GM20000 (cell line): Measurements from ENCODE around the gene POLR2M.

Experiments
- DNase-seq: peaks from one replicate; pipeline ENCODE4 v3.0.0; 2012; ENCODE audit warnings: low spot score
- TF ChIP-seq, protein P1 (sequence below): IDR thresholded peaks from 2 replicates; pipeline ENCODE4 v1.5.1; 2012; ENCODE audit warnings: mild to moderate bottlenecking, control low read depth; ENCODE audit errors: extremely low read depth, missing control alignments

POLR2M gene

DNA sequence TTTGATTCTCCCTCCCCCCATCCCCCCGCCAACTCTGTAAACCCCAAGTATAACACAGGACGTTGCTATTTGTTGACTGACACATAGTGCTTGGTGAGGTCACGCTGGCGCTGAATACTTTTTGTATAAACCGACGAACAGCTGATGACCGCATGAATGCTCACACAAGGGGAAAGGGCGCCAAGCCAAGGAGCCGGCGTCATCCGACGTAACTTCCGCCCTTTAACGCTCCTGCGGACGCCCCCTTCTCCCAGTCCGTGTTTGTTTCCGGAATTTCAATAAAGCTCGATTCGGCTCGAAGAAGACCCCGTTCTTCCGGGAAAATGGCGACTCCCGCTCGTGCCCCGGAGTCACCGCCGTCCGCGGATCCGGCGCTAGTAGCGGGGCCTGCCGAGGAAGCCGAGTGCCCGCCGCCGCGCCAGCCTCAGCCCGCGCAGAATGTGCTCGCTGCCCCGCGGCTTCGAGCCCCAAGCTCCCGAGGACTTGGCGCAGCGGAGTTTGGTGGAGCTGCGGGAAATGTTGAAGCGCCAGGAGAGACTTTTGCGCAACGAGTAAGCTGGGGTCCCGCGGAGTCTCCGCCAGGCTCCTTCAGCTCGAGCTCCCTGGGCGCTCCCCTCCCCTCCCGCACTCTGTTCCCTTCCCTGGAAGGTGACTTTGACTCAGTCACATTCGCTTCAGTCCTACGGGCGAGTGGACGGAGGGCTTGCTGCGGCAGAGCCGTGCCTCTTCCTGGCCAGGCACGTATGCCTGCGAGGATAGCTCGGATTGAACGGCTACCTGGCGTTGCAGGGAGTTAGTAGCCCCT, at the start of gene POLR2M:
Gene POLR2M, plus strand, starts transcription at position 310 of the 805 bp plus-strand sequence. Its CDS starts 129 bp downstream, at position 439.
- DNase-seq: peak; percentile 87
- TF ChIP-seq, protein P1, sequence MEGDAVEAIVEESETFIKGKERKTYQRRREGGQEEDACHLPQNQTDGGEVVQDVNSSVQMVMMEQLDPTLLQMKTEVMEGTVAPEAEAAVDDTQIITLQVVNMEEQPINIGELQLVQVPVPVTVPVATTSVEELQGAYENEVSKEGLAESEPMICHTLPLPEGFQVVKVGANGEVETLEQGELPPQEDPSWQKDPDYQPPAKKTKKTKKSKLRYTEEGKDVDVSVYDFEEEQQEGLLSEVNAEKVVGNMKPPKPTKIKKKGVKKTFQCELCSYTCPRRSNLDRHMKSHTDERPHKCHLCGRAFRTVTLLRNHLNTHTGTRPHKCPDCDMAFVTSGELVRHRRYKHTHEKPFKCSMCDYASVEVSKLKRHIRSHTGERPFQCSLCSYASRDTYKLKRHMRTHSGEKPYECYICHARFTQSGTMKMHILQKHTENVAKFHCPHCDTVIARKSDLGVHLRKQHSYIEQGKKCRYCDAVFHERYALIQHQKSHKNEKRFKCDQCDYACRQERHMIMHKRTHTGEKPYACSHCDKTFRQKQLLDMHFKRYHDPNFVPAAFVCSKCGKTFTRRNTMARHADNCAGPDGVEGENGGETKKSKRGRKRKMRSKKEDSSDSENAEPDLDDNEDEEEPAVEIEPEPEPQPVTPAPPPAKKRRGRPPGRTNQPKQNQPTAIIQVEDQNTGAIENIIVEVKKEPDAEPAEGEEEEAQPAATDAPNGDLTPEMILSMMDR: no peak

DNA sequence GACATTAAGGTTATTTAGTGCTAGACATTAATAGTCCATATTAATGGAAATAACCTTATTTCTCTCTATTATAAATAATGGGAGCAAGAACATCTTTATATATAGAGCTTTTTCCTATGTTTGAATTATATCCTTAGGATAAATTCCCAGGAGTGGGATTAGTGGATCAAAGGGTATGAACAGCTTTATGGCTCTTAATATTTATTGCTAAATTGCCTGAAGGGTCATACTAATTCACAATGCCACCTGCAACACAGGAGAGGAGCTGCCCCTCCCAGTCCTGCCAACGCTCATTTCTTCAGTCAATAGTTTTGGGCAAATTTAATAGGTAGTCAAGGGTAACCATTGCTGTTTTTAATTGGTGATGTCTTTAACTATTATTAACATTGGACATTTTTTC, 48.9 kb upstream of the POLR2M start:
- DNase-seq: no peak
- TF ChIP-seq, protein P1: no peak

DNA sequence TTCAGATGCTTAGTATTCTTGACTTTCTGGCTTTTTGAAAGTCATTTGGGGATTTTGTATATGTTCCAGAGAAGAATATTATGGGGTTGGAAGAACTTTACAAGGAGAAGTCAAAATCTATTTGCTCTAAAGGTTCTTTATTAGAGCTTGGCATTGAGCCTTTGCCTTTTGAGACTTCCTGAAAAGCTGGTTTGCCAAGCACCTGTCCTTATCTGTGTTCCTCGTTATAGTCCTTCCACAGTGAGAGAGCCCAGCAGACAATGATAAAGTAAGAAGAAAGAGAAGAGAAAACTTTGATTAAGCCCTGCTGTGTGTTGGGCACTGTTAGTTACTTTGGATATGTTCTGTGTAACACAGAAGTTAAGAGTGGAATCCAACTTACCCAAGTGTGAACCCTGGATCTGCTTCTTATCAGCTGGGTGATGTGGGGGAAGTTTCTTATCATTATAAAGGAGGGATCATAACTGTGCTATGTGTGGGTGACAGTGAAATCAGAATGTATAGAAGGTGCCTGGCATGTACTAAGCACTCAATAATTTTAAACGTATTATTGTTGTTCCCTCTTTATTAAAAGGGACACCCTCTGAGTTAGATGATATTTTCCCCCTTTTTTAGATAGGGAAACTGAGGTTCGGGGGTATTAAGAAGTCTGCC, 44.3 kb upstream of the POLR2M start:
- DNase-seq: no peak
- TF ChIP-seq, protein P1: no peak

- TF ChIP-seq, protein P1: no peak
These were observed 43.7 kb upstream of the POLR2M start for GRCh38 chr15:57662802-57663201.

GRCh38 chr15:57663262-57663661, 43.3 kb upstream of the POLR2M start:
- no peak for DNase-seq
- TF ChIP-seq, protein P1: no peak

More at GRCh38 chr15:57662802-57663201, 43.7 kb upstream of the POLR2M start:
- DNase-seq: no peak

- TF ChIP-seq, protein P1: no peak
- DNase-seq: no peak
These were observed 41.3 kb upstream of the POLR2M start for GRCh38 chr15:57665194-57665593.

DNA sequence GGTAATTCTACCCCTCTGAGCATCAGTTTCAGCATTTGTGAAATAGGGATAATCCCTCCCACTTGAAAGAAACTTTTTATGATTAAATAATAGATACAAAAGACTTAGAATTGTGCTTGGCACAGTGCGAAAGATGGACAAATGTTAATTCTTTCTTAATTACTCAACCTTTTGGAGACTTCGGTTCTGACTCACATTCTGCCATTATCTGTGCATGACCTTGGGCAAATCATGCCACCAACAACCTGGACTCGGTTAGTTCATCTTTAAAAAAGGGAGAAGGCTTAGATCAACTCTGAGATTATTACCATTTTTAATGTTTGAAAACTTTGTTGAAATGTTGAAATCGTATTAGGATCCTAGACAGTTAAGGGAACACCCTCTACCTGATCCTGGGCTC, 40.6 kb upstream of the POLR2M start:
- TF ChIP-seq, protein P1: no peak
- DNase-seq: no peak
